Stimulated activated CD4-positive, alpha-beta T cell treated with anti-CD3 and anti-CD28 coated beads, Interleukin-1b, Interleukin-23, amount 100 ng/mL, for 24 hours (primary cell): Measurements from ENCODE around the gene STK4.
A peak's percentile ranks its signal among the peaks of the same experiment; 100 is the strongest.
"Not testable (repeated sequence)": the region's sequence is repeated elsewhere in the genome, so short reads cannot be mapped to it uniquely, and the experiment has no call there.

ENCODE experiments used
- DNase-seq, 4 experiments: peaks; one replicate each; pipeline ENCODE4 v3.0.0-alpha.2; 2020; ENCODE audit warnings: low read depth in 4 of 4, low spot score in 1 of 4

Gene STK4

DNA sequence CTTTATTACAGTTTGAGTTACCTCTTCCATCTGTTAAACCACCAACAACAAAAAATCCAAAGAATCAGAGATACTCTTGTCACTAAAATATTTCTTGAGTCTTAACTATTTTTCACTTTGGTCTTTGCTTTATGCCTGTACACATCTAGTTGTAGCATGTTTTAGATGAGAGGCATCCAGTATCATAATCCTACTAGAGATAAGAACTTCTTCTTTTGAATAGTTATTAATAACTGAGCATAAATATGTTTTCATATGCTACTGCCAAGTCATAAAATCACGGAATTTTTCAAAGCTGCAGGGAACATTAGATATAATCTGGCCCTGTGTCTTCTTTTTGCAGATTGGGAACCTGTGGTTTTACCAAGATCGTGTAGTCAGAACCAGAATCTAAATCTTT is 55.3 kb downstream of the STK4 start:
- no peak for DNase-seq

- not testable (repeated sequence) for DNase-seq
These were observed 56.8 kb downstream of the STK4 start for GRCh38 chr20:45023140-45023539.

DNA sequence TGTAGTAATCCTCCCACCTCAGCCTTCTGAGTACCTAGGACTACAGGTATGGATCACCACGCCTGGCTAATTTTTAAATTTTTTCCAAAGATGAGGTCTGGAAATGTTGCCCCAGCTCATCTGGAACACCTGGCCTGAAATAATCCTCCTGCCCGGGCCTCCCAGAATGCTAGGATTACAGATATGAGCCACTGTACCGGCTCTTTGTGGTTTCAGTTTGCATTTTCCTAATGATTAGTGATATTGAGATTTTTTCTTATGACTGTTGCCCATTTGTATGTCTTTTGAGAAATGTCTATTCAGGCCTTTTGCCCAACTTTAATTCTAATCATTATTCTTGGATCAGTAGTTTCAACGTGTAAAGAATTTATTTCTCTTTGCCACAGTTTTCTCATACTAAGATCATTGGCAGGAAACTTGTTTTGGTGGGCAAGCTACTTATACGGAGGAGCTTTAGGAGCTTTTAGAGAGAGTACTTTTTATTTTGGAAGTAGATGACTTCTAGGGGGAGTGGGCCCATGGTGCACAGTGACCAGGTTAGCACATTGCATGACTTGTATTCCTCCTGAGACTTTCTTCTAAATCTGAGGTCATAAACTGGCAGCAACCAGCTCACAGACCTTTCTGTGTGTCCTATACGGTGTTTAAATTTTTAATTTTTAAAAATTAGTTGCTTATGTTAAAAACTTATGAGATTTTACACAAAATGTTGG is 62.3 kb downstream of the STK4 start:
- no peak for DNase-seq

DNA sequence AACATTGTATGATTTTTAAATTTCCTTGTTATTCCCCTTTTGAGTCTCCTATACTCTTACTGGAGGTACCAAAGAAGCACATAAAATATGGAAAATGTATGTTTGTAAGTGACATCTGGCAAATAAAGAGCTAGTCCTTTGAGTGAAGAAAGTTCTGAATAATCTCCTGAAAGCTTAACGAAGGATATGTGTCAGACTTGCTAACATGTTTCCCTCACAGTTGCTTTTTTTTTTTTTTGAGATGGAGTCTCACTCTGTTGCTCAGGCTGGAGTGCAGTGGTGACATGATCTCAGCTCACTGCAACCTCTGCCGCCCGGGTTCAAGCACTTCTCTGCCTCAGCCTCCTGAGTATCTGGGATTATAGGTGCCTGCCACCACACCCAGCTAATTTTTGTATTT is 63.6 kb downstream of the STK4 start:
- no peak for DNase-seq

GRCh38 chr20:45032276-45032675 is 66.0 kb downstream of the STK4 start:
- no peak for DNase-seq

- no peak for DNase-seq
These were observed 66.5 kb downstream of the STK4 start for GRCh38 chr20:45032781-45033180.

DNA sequence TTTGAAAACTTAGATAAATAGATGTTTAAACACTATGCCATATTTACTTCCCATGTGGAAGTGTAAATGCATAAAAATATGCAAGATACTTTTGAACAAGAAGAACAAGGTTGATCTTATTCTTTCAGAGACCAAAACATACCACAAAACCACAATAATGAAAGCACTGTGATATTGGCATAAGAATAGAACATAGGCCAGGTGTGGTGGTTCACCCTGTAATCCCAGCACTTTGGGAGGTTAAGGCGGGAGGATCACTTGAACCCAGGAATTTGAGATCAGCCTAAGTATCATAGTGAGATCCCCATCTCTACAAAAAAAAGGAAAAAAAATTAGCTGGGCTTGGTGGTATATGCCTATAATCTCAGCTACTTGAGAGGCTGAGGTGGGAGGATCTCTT is 68.1 kb downstream of the STK4 start:
- no peak for DNase-seq

GRCh38 chr20:45036044-45036755 is 69.9 kb downstream of the STK4 start:
- DNase-seq: peak in 1 of 4 experiments; percentile 49

DNA sequence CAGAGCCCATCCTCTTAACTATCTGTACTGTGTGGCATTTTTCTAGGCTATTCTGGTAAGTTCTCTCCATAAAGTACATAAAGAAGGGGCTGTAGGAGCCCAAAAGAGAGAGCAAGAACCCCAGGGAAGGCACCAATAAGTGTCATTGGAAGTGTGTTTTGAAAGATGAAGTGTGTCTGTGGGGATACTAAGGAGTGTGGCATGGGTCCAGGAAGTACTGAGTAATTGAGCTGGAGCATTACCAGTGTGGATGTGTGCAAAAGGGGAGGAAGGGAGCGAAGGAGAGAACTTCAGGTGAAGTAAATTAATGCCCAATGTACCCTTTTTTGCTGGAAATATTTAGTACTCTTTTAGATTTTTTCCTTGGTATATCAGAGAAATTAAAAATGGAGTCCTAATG is 70.7 kb downstream of the STK4 start:
- no peak for DNase-seq

- no peak for DNase-seq
These were observed 71.3 kb downstream of the STK4 start for GRCh38 chr20:45037635-45038034.

- no peak for DNase-seq
These were observed 72.6 kb downstream of the STK4 start for GRCh38 chr20:45038745-45039474.

GRCh38 chr20:45039475-45039820 is 73.1 kb downstream of the STK4 start:
- DNase-seq: no peak

- DNase-seq: no peak
These were observed 75.4 kb downstream of the STK4 start for GRCh38 chr20:45041464-45042337.

DNA sequence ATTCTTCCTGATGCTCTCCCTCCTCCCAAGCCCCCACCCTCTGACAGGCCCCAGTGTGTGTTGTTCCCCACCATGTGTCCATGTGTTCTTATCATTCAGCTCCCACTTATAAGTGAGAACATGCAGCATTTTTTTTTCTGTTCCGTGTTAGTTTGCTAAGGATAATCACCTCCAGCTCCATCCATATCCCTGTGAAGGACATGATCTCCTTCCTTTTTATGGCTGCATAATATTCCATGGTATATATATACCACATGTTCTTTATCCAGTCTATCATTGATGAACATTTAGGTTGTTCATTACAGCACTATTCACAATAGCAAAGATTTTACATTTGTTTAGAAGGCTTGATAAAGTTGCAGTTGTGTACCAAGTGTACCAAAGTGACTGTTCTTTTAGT is 76.7 kb downstream of the STK4 start:
- no peak for DNase-seq

DNA sequence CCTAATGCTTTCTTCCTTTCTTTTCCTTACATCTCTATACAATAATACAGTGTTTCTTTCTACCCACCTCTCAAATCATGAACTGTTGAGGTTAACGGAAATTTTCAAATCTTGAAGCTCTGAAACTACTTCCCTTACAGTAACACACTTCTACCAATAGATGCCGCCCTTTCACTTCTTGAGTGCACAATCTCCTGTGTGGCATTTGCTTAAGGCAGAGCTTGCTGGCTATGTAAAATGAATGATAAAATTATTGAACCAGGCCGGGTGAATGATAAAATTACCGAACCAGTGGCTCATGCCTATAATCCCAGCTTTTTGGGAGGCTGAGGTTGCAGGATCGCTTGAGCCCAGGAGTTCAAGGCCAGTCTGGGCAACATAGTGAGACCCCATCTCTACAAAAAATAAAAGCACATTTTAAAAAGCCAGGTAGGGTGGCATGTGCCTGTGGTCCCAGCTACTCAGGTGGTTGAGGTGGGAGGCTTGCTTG is 77.8 kb downstream of the STK4 start:
- DNase-seq: no peak

DNA sequence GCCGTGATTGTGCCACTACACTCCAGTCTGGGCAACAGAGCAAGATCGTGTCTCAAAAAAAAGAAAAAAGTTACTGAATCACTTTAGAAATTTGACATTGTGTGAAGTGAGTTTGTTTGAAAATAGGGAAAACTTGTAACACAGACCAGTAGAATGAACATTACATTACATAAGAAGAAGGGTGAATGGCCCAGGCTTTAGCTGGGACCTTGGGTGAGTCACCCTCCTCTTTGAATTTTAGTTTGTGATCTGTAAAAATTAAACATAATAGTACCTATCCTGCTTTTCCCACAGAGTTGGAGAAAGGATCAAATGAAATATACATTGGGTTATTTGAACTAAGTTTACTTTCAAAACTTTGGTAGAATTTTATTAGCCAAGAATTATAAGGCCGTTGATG is 78.3 kb downstream of the STK4 start:
- DNase-seq: no peak

DNA sequence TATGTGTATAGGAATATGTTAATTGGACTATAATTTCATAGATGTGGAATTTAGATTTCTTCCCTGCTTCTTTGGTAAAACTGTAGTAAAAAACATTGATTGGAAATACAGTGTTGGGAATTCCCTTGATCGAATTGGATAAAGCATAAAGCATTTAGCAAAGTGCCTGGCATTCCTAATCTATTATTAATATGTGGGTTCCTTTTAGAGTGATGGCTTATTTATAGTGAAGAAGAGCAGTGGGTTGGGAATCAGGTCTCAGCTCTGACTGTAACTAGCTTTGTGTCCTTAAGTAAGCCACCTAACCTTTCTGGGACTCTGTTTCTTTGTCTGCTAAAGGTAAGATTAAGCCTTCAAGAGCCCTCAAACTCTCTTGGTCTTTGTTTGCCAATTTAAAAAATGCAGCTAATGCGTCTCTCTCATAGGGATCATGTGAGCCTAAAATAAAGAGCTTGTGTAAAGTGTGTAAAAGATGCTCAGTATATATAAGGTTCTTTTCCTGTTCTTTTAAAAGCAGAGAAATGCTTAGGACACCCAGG is 81.3 kb downstream of the STK4 start:
- DNase-seq: no peak

GRCh38 chr20:45049438-45049837 is 83.1 kb downstream of the STK4 start:
- no peak for DNase-seq

DNA sequence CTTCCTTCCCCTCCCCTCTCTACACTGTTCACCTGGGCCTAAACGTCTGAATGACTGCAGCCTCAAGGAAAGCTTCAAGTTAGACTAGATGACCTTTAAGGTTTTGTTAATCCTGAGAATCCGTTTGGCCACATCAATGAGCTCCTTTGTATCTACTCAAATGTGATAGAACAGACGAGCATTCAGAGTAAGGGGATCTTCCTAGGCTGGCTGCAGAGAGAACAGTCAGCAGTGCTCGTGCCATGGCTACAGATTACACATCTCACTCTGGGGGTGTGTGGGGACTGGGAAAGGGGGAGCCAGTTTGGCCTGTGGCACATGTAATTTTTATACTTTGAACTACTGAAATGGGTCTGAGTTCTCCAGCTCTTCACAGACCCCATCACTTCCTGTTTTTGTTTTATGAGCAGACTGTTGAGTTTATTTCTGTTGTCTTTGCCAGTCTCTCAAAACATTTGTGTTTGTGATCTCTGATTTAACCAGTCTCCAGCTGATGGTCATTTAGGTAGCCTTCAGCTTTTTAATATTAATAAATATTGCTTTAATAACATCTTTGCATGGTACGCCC is 83.7 kb downstream of the STK4 start:
- DNase-seq: no peak

DNA sequence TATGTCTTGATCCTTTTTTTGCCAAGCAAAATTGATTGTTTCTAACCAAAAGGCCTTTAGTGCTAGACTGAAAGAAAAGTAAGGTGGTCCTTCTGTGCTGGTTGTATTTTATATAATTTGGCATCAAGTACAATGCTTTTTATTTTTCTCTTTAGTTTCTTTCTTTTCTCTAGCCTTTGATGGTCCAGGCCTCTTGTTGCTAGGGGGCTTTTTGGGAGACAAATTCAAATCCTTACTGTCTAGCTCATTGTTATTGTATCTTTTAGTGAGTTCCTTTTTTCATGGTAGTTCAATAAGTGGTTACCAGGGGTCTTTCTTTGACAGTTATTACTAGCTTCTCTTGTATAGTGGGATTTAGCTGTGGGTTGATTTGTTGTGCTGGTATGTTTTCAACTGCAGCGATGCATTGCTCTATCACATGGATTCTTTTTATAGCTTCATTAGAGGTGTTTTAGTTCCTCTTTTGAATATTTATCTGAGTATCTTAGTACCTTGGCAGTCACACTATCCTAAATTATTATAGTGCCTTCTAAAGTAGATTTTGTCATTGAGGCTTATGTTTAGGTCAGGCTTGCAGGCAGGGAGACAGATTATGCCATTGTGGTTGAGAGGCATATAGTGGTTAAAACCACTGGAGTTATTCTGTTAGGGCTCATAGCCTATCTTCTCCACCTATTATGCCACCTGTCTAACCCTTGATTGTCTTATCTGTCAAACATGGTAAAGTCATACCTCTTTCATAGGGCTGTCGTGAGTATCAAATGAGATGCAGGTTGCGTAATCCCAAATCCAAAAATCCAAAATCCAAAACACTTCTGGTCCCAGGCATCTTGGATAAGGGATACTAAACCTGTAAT is 85.1 kb downstream of the STK4 start:
- DNase-seq: no peak
